Sigmoid colon (tissue), 7 donors: ENCODE data around the gene ZNF532. TPM values are rescaled to one million over a fixed set of nuclear protein-coding genes. Genes with fewer than 3 reads are reported as not detected.

Experiments
- DNase-seq: peaks from one replicate; pipeline ENCODE4 v3.0.0-alpha.2; 2019
- H3K27ac ChIP-seq, 4 donors: fragments of 200-600 bp; sonication (generic); one replicate each; pipeline ENCODE4 v1.5.1; 2016 to 2019; ENCODE audit warnings: mild to moderate bottlenecking in 1 of 4
- H3K27me3 ChIP-seq, 3 donors: fragments of 200-600 bp; sonication (generic); one replicate each; pipeline ENCODE4 v1.5.1; 2019; ENCODE audit warnings: mild to moderate bottlenecking in 1 of 3
- H3K36me3 ChIP-seq, 4 donors: fragments of 200-600 bp; sonication (generic); one replicate each; pipeline ENCODE4 v1.5.1; 2016 to 2019
- H3K4me1 ChIP-seq, 4 donors: fragments of 200-600 bp; sonication (generic); one replicate each; pipeline ENCODE4 v1.5.1; 2017 to 2019
- H3K4me3 ChIP-seq, 4 donors: fragments of 200-600 bp; sonication (generic); one replicate each; pipeline ENCODE4 v1.5.1; 2017 to 2019; ENCODE audit warnings: mild to moderate bottlenecking in 2 of 4, moderate library complexity in 1 of 4
- H3K9me3 ChIP-seq, 4 donors: fragments of 200-600 bp in 3 of 4; sonication (generic) in 3 of 4; one replicate each; pipeline versions ENCODE4 v1.5.1 to v1.6.1; 2013 to 2019
- EP300 ChIP-seq, 4 donors: sonication (generic); formaldehyde crosslinking; IDR thresholded peaks; one replicate each; pipeline ENCODE4 v1.6.1; 2017; ENCODE audit warnings: antibody characterized with exemption in 4 of 4
- POLR2A ChIP-seq, 2 donors: fragments of 450-650 bp; IDR thresholded peaks; one replicate each; pipeline ENCODE4 v1.6.1; 2016; ENCODE audit warnings: antibody characterized with exemption in 2 of 2, mild to moderate bottlenecking in 2 of 2, moderate library complexity in 2 of 2
- POLR2AphosphoS5 ChIP-seq, 4 donors: sonication (generic); formaldehyde crosslinking; IDR thresholded peaks; one replicate each; pipeline ENCODE4 v1.6.1; 2017; ENCODE audit warnings: antibody characterized with exemption in 4 of 4
- WGBS, 2 donors: extraction: QIAGEN DNeasy Blood & Tissue Kit; methylation state at CpG; one replicate each; pipeline ENCODE4 v1.1.7; 2013; 5-methylcytosine and 5-hydroxymethylcytosine counted together
- intact Hi-C: fragments of 100-400 bp; cut with DNase I; formaldehyde crosslinking; loops from one replicate; pipeline ENCODE4 v1.15.1; 2023
- polyA plus RNA-seq, 3 donors: library from polyadenylated mRNA; stranded (reverse); fragments of 200-250 nt; gene quantifications; one replicate each; pipeline ENCODE4 v1.2.3, GENCODE V29; 2013
- total RNA-seq, 4 donors: library from RNA; depleted of rRNA; stranded (reverse); fragments of >200 nt; gene quantifications; one replicate each; pipeline ENCODE4 v1.1.0, GENCODE V29; 2016
- TF ChIP-seq, protein P1 (sequence below), 4 experiments: fragments of 450-650 bp in 3 of 4; fragments of 200-600 bp in 1 of 4; IDR thresholded peaks; one replicate each; pipeline ENCODE4 v1.5.1; 2016 to 2019; ENCODE audit warnings: antibody characterized with exemption in 4 of 4, mild to moderate bottlenecking in 3 of 4, moderate library complexity in 2 of 4
- donor health status: healthy with polysubstance abuse.
- donor health status: Bipolar disorder and iron deficiency.
- donor health status: healthy.

The ZNF532 gene
- total and polyA plus RNA-seq, 7 donors: 1.4 to 104 (median 71.0) TPM

DNA sequence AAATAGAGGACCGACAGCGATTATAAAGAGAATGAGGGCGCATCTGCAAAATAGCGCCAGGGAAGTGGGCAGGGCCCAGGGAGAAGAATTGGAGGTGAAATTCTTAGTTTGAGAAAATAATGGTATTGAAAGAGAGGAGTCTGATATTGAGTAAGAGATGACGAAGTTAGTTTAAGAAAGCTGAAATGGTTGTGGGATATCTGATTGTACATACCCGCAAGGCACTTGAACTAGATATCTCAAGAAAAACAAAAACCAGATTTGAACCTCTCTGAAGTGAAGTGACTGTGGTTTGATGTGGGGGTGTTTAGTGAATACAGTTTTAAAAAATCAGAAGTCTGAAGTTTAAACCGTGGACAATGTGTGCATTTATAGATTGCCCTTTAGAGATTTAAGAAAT is 38.9 kb downstream of the ZNF532 start:
- Histone ChIP-seq H3K9me3 (no peaks in the 10 kb centered on the region), H3K27me3 (no peaks in the 10 kb centered on the region), H3K4me3 (no peak overlapping the region), H3K4me1 (peaks cover 0 to 5% (median 3%) of the 10 kb centered on the region in 4 donors), H3K36me3 (peaks cover 0 to 26% (median 2%) of the 10 kb centered on the region in 4 donors), H3K27ac (no peak overlapping the region)
- TF ChIP-seq POLR2A (IDR thresholded peaks at IDR 0.05) (no peak), POLR2AphosphoS5 (IDR thresholded peaks at IDR 0.05) (no peak), EP300 (IDR thresholded peaks at IDR 0.05) (no peak)
- TF ChIP-seq, protein P1, sequence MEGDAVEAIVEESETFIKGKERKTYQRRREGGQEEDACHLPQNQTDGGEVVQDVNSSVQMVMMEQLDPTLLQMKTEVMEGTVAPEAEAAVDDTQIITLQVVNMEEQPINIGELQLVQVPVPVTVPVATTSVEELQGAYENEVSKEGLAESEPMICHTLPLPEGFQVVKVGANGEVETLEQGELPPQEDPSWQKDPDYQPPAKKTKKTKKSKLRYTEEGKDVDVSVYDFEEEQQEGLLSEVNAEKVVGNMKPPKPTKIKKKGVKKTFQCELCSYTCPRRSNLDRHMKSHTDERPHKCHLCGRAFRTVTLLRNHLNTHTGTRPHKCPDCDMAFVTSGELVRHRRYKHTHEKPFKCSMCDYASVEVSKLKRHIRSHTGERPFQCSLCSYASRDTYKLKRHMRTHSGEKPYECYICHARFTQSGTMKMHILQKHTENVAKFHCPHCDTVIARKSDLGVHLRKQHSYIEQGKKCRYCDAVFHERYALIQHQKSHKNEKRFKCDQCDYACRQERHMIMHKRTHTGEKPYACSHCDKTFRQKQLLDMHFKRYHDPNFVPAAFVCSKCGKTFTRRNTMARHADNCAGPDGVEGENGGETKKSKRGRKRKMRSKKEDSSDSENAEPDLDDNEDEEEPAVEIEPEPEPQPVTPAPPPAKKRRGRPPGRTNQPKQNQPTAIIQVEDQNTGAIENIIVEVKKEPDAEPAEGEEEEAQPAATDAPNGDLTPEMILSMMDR (IDR thresholded peaks at IDR 0.05): no peak
- intact Hi-C loops: no loop called here
- WGBS, 2 donors: 95 to 96% methylated on average over 7 of the region's 7 CpGs
- DNase-seq: no peak

DNA sequence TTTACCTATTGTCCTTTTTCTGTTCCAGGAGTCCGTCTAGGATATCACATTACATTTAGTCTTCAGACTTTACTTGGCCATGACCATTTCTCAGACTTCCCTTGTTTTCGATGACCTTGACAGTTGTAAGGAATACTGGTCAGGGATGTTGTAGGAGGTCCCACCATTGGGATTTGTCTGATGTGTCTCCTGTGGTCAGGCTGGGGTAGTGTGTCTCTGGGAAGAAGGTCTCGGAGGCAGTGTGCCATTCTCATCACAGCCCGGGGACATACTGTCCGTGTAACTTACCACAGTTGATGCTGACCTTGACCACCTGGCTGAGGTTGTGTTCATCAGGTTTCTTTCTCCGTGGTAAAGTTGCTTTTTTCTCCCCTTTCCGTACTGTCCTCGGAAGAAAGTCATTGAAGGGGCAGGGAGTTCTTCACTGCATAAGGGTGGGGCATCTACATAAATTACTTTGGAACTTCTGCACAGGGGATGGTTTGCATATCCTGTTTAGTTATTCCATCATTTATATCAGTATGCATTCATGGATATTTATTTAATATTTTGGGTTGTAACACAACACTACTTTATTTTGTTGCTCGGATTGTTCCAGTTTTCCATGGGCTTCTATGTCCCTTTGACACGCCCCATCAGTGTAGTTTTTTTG is 41.2 kb downstream of the ZNF532 start:
- H3K9me3 ChIP-seq: no peaks in the 10 kb centered on the region
- intact Hi-C loops: no loop called here
- 92 to 95% methylated on average over 10 of the region's 10 CpGs for whole genome bisulfite sequencing, 2 donors
- H3K4me1 ChIP-seq: peaks cover 0 to 8% (median 2%) of the 10 kb centered on the region in 4 donors
- TF ChIP-seq POLR2AphosphoS5 (IDR thresholded peaks at IDR 0.05) (no peak), EP300 (IDR thresholded peaks at IDR 0.05) (no peak), POLR2A (IDR thresholded peaks at IDR 0.05) (no peak)
- TF ChIP-seq, protein P1 (IDR thresholded peaks at IDR 0.05): no peak
- no peak for DNase-seq
- H3K27me3 ChIP-seq: no peaks in the 10 kb centered on the region
- H3K36me3 ChIP-seq: peaks cover 0 to 14% (median 2%) of the 10 kb centered on the region in 4 donors
- no peak overlapping the region for H3K4me3 ChIP-seq
- no peak overlapping the region for H3K27ac ChIP-seq

DNA sequence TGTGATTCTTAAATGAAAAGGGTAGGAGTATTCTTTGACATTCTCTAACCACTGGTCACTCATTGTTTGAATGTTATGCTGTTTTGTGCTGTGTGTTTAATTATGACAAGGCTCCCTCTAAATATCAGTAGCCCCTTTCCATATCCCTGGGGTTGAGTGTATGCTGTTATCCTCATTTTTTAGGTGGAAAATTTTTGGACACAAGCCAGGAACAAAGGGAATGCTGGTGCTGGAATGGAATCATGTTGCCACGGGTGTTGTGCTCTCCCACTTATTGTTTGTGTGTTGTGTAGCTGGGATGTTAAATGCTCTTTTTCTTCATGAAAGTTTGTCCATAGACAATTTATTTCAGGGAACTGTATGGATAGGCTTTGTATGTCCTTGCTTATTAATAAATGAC is 43.3 kb downstream of the ZNF532 start:
- intact Hi-C loops: no loop called here
- H3K27ac ChIP-seq: no peak overlapping the region
- 74 to 80% methylated on average over 1 of the region's 1 CpG for WGBS, 2 donors
- no peaks in the 10 kb centered on the region for H3K9me3 ChIP-seq
- no peaks in the 10 kb centered on the region for H3K27me3 ChIP-seq
- peaks cover 0 to 5% (median 0%) of the 10 kb centered on the region in 4 donors for H3K36me3 ChIP-seq
- H3K4me3 ChIP-seq: no peak overlapping the region
- TF ChIP-seq EP300 (IDR thresholded peaks at IDR 0.05): no peak
- TF ChIP-seq POLR2AphosphoS5 (IDR thresholded peaks at IDR 0.05): no peak
- TF ChIP-seq POLR2A (IDR thresholded peaks at IDR 0.05): no peak
- TF ChIP-seq, protein P1 (IDR thresholded peaks at IDR 0.05): no peak
- peaks cover 0 to 24% (median 18%) of the 10 kb centered on the region in 4 donors for H3K4me1 ChIP-seq
- no peak for DNase-seq

DNA sequence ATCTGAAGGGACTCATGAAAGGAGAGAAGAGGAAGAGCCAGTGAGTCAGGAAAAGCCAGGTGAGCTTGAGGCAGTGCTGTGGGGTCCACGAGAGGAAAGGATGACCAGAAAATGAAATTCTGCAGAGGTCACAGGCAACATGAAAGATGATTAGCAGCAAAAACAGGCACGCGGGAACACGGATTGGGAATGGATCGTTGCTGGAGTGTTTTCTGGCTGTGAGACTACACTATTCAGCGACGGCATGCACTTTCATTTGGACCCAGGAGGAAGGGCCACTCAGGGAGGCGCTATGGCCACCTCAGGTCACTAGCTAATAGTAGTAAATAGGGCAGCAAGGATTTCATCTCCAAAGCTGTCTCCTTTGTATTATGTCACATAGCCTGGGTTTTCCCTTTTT is 44.8 kb downstream of the ZNF532 start:
- no peak overlapping the region for H3K4me3 ChIP-seq
- intact Hi-C loops: no loop called here
- no peak for TF ChIP-seq EP300 (IDR thresholded peaks at IDR 0.05)
- TF ChIP-seq, protein P1 (IDR thresholded peaks at IDR 0.05): no peak
- TF ChIP-seq POLR2AphosphoS5 (IDR thresholded peaks at IDR 0.05): no peak
- TF ChIP-seq POLR2A (IDR thresholded peaks at IDR 0.05): no peak
- peaks cover 0 to 34% (median 28%) of the 10 kb centered on the region in 4 donors for H3K4me1 ChIP-seq
- peaks cover 0 to 5% (median 0%) of the 10 kb centered on the region in 4 donors for H3K36me3 ChIP-seq
- H3K27ac ChIP-seq: no peak overlapping the region
- H3K27me3 ChIP-seq: no peaks in the 10 kb centered on the region
- no peak for DNase-seq
- no peaks in the 10 kb centered on the region for H3K9me3 ChIP-seq
- 89 to 94% methylated on average over 8 of the region's 8 CpGs for WGBS, 2 donors
